Adrenal gland (tissue), 12 donors: Measurements from ENCODE around the gene BNC2. TPM values are rescaled to one million over a fixed set of nuclear protein-coding genes. Genes with fewer than 3 reads are reported as not detected.

Experiments used
- DNase-seq, 7 donors: peaks; one replicate each; pipeline ENCODE4 v3.0.0-alpha.2; 2019 to 2020
- H3K27ac ChIP-seq, 5 donors: fragments of 200-600 bp; sonication (generic) in 4 of 5; 1 replicate in 3 of 5; 2 replicates in 2 of 5; pipeline versions ENCODE4 v1.5.1 to v1.8.0; 2016 to 2020; ENCODE audit warnings: mild to moderate bottlenecking in 1 of 5
- H3K27me3 ChIP-seq: fragments of 200-600 bp; 2 replicates; pipeline ENCODE4 v1.8.0; 2021
- H3K36me3 ChIP-seq, 2 donors: fragments of 200-600 bp; replicated peaks in 1 of 2; 1 replicate in 1 of 2; 2 replicates in 1 of 2; pipeline versions ENCODE4 v1.5.1 to v1.8.0; 2018 to 2022
- H3K4me1 ChIP-seq, 2 donors: fragments of 200-600 bp; replicated peaks in 1 of 2; 1 replicate in 1 of 2; 2 replicates in 1 of 2; pipeline versions ENCODE4 v1.5.1 to v1.8.0; 2018 to 2021
- H3K4me3 ChIP-seq, 4 donors: fragments of 200-600 bp; sonication (generic) in 3 of 4; one replicate each; pipeline ENCODE4 v1.5.1; 2016 to 2018
- H3K9me3 ChIP-seq, 3 donors: fragments of 200-600 bp; sonication (generic) in 1 of 3; replicated peaks in 1 of 3; 1 replicate in 2 of 3; 2 replicates in 1 of 3; pipeline versions ENCODE4 v1.5.1 to v1.8.0; 2016 to 2021
- CTCF ChIP-seq, 6 experiments: fragments of 450-650 bp in 4 of 6; fragments of 200-600 bp in 2 of 6; sonication (generic) in 1 of 6; IDR thresholded peaks; 1 replicate in 5 of 6; 2 replicates in 1 of 6; pipeline versions ENCODE4 v1.5.1 to v1.8.0; 2016 to 2021; ENCODE audit warnings: antibody characterized with exemption in 6 of 6, mild to moderate bottlenecking in 2 of 6, moderate library complexity in 1 of 6
- POLR2A ChIP-seq, 2 donors: fragments of 450-650 bp; IDR thresholded peaks; one replicate each; pipeline ENCODE4 v1.6.1; 2017; ENCODE audit warnings: antibody characterized with exemption in 2 of 2, mild to moderate bottlenecking in 2 of 2, moderate library complexity in 1 of 2
- WGBS, 4 donors: extraction: QIAGEN DNeasy Blood & Tissue Kit in 2 of 4; methylation state at CpG; one replicate each; pipeline versions ENCODE4 v1.1.5 to v1.1.7; 2013 to 2017; 5-methylcytosine and 5-hydroxymethylcytosine counted together
- intact Hi-C, 2 donors: fragments of 100-400 bp; cut with DNase I; formaldehyde crosslinking; loops; one replicate each; pipeline versions ENCODE4 v1.14.1 to v1.15.0; 2022 to 2023
- polyA plus RNA-seq, 3 donors: library from polyadenylated mRNA; stranded (reverse); fragments of 200-250 nt in 2 of 3; fragments of 350-450 nt in 1 of 3; fragmentation: Illumina TruSeq in 1 of 3; extraction: RNeasy Lipid Tissue Mini Kit (QIAGEN cat#74804) in 1 of 3; gene quantifications; one replicate each; pipeline ENCODE4 v1.2.3, GENCODE V29; 2013 to 2014
- total RNA-seq, 9 donors: library from RNA; depleted of rRNA in 4 of 9; stranded (reverse); fragments of >200 nt in 4 of 9; fragments of 120-200 nt in 1 of 9; fragmentation: NEBNext Ultra II Directional in 1 of 9; extraction: Animal tissue kit (Norgen Biotek cat#: 25700) in 1 of 9; gene quantifications; one replicate each; pipeline versions ENCODE4 v1.1.0 to v1.2.4, GENCODE V29; 2013 to 2023
- donor health status: healthy with polysubstance abuse.
- donor health status: Bipolar disorder and iron deficiency.
- donor health status: DM: yes; HTN: yes; CAD: no.
- donor health status: DM: no; HTN: no; CAD: no.
- donor health status: DM: no; HTN: no; CAD: no.
- donor health status: DM: yes; HTN: yes; CAD: no.

BNC2 gene
- total and polyA plus RNA-seq, 12 donors = 1.1 to 11.1 (median 5.0) TPM

GRCh38 chr9:16602494-16602893 is 268.0 kb downstream of the BNC2 start:
- no peaks in the 10 kb centered on the region for H3K36me3 ChIP-seq
- no peaks in the 10 kb centered on the region for H3K9me3 ChIP-seq
- no peak for DNase-seq
- H3K27ac ChIP-seq = no peak overlapping the region
- no peak overlapping the region for H3K4me3 ChIP-seq
- WGBS, 4 donors = 80 to 90% (median 85%) methylated on average over 2 of the region's 2 CpGs
- TF ChIP-seq CTCF (IDR thresholded peaks at IDR 0.05) (no peak), POLR2A (IDR thresholded peaks at IDR 0.05) (no peak)
- intact Hi-C loops = no loop called here
- no peaks in the 10 kb centered on the region for H3K4me1 ChIP-seq
- no peaks in the 10 kb centered on the region for H3K27me3 ChIP-seq

- Histone ChIP-seq H3K4me1 (no peaks in the 10 kb centered on the region), H3K4me3 (no peak overlapping the region), H3K27ac (no peak overlapping the region), H3K36me3 (no peaks in the 10 kb centered on the region), H3K27me3 (no peaks in the 10 kb centered on the region), H3K9me3 (no peaks in the 10 kb centered on the region)
- no peak for DNase-seq
- intact Hi-C loops = no loop called here
- TF ChIP-seq POLR2A (IDR thresholded peaks at IDR 0.05) (no peak), CTCF (IDR thresholded peaks at IDR 0.05) (peak in 1 of 6 experiments; percentile 17)
Observed at GRCh38 chr9:16601991-16602390, 268.5 kb downstream of the BNC2 start.

- intact Hi-C loops = no loop called here
- H3K27ac ChIP-seq = no peak overlapping the region
- DNase-seq = no peak
- 63 to 78% (median 67%) methylated on average over 3 of the region's 3 CpGs for WGBS, 4 donors
- H3K9me3 ChIP-seq = no peaks in the 10 kb centered on the region
- no peaks in the 10 kb centered on the region for H3K27me3 ChIP-seq
- no peaks in the 10 kb centered on the region for H3K36me3 ChIP-seq
- no peak overlapping the region for H3K4me3 ChIP-seq
- H3K4me1 ChIP-seq = no peaks in the 10 kb centered on the region
- no peak for TF ChIP-seq CTCF (IDR thresholded peaks at IDR 0.05)
- TF ChIP-seq POLR2A (IDR thresholded peaks at IDR 0.05) = no peak
Observed at GRCh38 chr9:16598316-16598715, 272.2 kb downstream of the BNC2 start.

GRCh38 chr9:16597136-16597535 is 273.3 kb downstream of the BNC2 start:
- no peaks in the 10 kb centered on the region for H3K36me3 ChIP-seq
- intact Hi-C loops = no loop called here
- DNase-seq = no peak
- no peaks in the 10 kb centered on the region for H3K4me1 ChIP-seq
- H3K27me3 ChIP-seq = no peaks in the 10 kb centered on the region
- H3K4me3 ChIP-seq = no peak overlapping the region
- TF ChIP-seq POLR2A (IDR thresholded peaks at IDR 0.05) (no peak), CTCF (IDR thresholded peaks at IDR 0.05) (no peak)
- H3K9me3 ChIP-seq = no peaks in the 10 kb centered on the region
- WGBS, 4 donors = 78 to 93% (median 86%) methylated on average over 1 of the region's 1 CpG
- no peak overlapping the region for H3K27ac ChIP-seq
